ENCODE results near the gene CPE.
A peak's percentile ranks its signal among the peaks of the same experiment; 100 is the strongest.

The CPE gene

GRCh38 chr4:165516281-165516833, 137.5 kb downstream of the CPE start:
- no peak for DNase-seq

- DNase-seq = no peak
Observed at GRCh38 chr4:165517216-165517615, 138.4 kb downstream of the CPE start.

GRCh38 chr4:165518024-165518616, 139.3 kb downstream of the CPE start:
- DNase-seq = no peak

GRCh38 chr4:165518686-165519085, 139.9 kb downstream of the CPE start:
- no peak for DNase-seq

- DNase-seq = no peak
Observed at GRCh38 chr4:165519591-165519990, 140.8 kb downstream of the CPE start.

GRCh38 chr4:165520086-165520485, 141.3 kb downstream of the CPE start:
- DNase-seq = no peak

- no peak for DNase-seq
Observed at GRCh38 chr4:165522050-165522449, 143.2 kb downstream of the CPE start.

GRCh38 chr4:165524532-165525190, 145.9 kb downstream of the CPE start:
- no peak for DNase-seq

GRCh38 chr4:165532976-165533375, 154.2 kb downstream of the CPE start:
- DNase-seq = no peak

- DNase-seq = peak; percentile 17
Observed at GRCh38 chr4:165537028-165537648, 158.3 kb downstream of the CPE start.

- no peak for DNase-seq
Observed at GRCh38 chr4:165539801-165540200, 161.0 kb downstream of the CPE start.

GRCh38 chr4:165540206-165540830, 161.5 kb downstream of the CPE start:
- no peak for DNase-seq

GRCh38 chr4:165541851-165542459, 163.1 kb downstream of the CPE start:
- no peak for DNase-seq

GRCh38 chr4:165542476-165542875, 163.7 kb downstream of the CPE start:
- DNase-seq = no peak

Measured in NCI-H2029 treated with DMSO at 0.1 percent for 48 hours (cell line).